Measurements from ENCODE around the gene TRIM67.

- TF ChIP-seq CTCF (IDR thresholded peaks at IDR 0.05) (no peak), POLR2A (IDR thresholded peaks at IDR 0.05) (no peak)
Measured at GRCh38 chr1:231194843-231195516, 33.1 kb downstream of the TRIM67 start.

Data from body of pancreas (tissue), 4 donors.